ENCODE measurements around the gene MZT2A. TPM values are rescaled to one million over a fixed set of nuclear protein-coding genes. Genes with fewer than 3 reads are reported as not detected.
"Not testable (repeated sequence)": the region's sequence is repeated elsewhere in the genome, so short reads cannot be mapped to it uniquely, and the experiment has no call there.

MZT2A gene
- total RNA-seq, 1 donor from 2014 or later: 217 TPM

GRCh38 chr2:131492418-131493198 is 411 bp upstream of the MZT2A start:
- Histone ChIP-seq H3K4me3 (peak overlapping the region; percentile 83), H3K4me1 (peaks cover 74% of the 10 kb centered on the region), H3K27ac (replicated peaks) (peak overlapping the region; percentile 97), H3K27me3 (ENCODE audit: low read depth) (no peaks in the 10 kb centered on the region), H3K36me3 (no peaks in the 10 kb centered on the region), H3K9me3 (replicated peaks) (no peaks in the 10 kb centered on the region)
- DNase-seq: peak; percentile 91
- TF ChIP-seq, protein P1, sequence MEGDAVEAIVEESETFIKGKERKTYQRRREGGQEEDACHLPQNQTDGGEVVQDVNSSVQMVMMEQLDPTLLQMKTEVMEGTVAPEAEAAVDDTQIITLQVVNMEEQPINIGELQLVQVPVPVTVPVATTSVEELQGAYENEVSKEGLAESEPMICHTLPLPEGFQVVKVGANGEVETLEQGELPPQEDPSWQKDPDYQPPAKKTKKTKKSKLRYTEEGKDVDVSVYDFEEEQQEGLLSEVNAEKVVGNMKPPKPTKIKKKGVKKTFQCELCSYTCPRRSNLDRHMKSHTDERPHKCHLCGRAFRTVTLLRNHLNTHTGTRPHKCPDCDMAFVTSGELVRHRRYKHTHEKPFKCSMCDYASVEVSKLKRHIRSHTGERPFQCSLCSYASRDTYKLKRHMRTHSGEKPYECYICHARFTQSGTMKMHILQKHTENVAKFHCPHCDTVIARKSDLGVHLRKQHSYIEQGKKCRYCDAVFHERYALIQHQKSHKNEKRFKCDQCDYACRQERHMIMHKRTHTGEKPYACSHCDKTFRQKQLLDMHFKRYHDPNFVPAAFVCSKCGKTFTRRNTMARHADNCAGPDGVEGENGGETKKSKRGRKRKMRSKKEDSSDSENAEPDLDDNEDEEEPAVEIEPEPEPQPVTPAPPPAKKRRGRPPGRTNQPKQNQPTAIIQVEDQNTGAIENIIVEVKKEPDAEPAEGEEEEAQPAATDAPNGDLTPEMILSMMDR (IDR thresholded peaks at IDR 0.05; ENCODE audit: borderline replicate concordance): peak; percentile 75
- intact Hi-C loops (cut with micrococcal nuclease): no loop called here

DNA sequence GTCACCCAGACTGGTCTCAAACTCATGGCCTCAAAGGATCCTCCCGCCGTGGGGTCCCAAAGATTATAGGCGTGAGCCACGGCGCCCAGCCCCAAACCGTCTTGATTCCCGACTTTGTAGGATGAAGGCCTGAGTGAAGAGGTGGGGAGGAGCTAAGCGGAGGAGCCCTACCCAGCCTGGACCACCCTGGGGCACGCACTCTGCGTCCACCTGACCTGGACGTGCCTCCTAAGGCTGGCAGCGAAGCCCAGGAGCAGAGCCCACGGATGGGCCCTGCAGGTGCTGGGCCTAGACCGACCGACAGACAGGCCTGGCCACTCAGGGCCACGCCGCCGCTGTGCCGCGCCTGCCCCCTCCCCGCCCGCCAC is 744 bp downstream of the MZT2A start:
- Histone ChIP-seq H3K4me1 (peaks cover 71% of the 10 kb centered on the region), H3K27ac (replicated peaks) (peak overlapping the region; percentile 97), H3K4me3 (peak overlapping the region; percentile 83)
- H3K27me3 ChIP-seq (ENCODE audit: low read depth); H3K36me3 ChIP-seq; intact Hi-C loops (cut with micrococcal nuclease); H3K9me3 ChIP-seq (replicated peaks); DNase-seq: not testable (repeated sequence)

GRCh38 chr2:131490616-131491468 is 1.4 kb downstream of the MZT2A start:
- H3K36me3 ChIP-seq; intact Hi-C loops (cut with micrococcal nuclease); DNase-seq; H3K9me3 ChIP-seq (replicated peaks); H3K27me3 ChIP-seq (ENCODE audit: low read depth): not testable (repeated sequence)
- peak overlapping the region; percentile 83 for H3K4me3 ChIP-seq
- peaks cover 71% of the 10 kb centered on the region for H3K4me1 ChIP-seq
- peak overlapping the region; percentile 97 for H3K27ac ChIP-seq (replicated peaks)

DNA sequence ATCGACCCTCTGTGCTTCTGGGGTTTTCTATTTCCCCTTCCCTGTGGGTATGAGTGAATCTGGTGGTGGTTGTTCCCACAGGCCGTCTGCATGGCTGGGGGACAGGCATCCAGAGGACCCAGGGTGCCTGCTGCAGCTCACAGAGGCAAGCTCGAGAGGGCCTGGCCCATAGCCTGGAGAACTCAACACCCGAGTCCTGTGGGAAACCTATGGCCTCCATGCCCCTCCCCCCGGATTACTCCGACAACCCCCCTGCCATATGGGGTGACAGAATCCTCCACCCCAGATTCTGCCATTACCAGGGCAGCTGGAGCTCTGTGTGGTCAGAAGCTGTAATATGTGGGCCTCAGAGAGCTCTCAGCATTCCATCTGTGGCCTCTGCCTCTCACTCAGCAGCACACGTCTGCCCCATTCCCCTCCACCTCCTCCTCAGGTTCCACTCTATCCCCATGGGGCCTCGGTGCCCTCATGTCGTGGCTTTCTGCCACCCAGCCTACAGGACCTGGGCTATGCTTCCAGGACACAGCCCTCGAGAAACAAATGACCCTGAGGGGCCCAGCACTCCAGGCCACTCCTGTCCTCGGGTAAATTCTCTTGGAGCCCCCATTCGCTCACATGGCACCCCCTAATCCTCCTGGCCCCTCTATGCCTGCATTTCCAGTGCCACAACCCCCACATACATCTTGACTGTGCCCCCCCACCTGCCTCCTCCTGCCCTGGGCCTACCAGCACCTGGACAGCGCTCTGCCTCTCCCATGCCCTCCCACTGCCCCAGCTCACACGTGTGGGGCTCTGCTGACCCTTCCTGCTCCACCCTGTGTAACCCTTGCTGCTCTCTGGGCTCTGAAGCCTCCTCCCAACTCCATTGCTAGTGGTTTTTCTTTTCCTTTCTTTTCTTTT is 3.6 kb downstream of the MZT2A start:
- peak overlapping the region; percentile 97 for H3K27ac ChIP-seq (replicated peaks)
- peaks cover 59% of the 10 kb centered on the region for H3K4me1 ChIP-seq
- peak overlapping the region; percentile 11 for H3K4me3 ChIP-seq
- TF ChIP-seq, protein P1 (IDR thresholded peaks at IDR 0.05; ENCODE audit: borderline replicate concordance): no peak
- intact Hi-C loops (cut with micrococcal nuclease): no loop called here
- peak; percentile 73 for DNase-seq
- no peaks in the 10 kb centered on the region for H3K9me3 ChIP-seq (replicated peaks)
- H3K36me3 ChIP-seq: peaks cover 3% of the 10 kb centered on the region
- no peaks in the 10 kb centered on the region for H3K27me3 ChIP-seq (ENCODE audit: low read depth)

DNA sequence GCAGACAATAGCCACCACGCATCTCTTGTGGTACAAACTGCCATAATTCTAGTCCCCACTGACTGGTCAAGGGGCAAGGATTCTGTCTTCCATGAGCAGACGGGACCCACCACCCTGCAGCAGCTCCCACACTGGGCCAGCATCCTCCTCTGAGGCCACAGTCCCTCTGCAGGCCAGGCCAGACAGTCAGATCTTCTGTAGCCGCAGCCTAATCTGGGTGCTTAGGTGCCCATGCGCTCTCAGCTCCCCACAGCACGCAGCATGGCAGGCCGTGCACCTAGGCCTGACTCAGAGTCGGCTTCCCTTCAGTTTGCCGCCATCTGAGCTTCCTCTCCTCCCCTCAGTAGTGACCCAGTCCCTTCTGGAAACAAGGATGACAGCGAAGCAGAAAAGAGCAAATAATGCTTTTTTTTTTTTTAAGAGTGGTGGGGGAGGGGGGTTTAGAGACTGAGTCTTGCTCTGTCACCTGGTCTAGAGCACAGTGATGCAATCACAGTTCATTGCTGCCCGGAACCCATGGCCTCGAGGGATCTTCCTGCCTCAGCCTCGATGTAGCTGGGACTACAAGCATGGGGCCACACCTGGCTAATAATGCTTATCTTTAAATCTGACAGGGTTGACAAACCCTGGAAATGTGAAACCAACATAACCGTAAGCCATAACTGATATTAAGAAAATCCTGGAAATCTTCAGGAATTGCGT is 5.8 kb downstream of the MZT2A start:
- Histone ChIP-seq H3K4me1 (peaks cover 51% of the 10 kb centered on the region), H3K36me3 (peaks cover 16% of the 10 kb centered on the region)
- intact Hi-C loops (cut with micrococcal nuclease); H3K27me3 ChIP-seq (ENCODE audit: low read depth); H3K27ac ChIP-seq (replicated peaks); H3K4me3 ChIP-seq; DNase-seq; H3K9me3 ChIP-seq (replicated peaks): not testable (repeated sequence)

GRCh38 chr2:131484906-131485460 is 7.2 kb downstream of the MZT2A start:
- H3K9me3 ChIP-seq (replicated peaks); H3K4me3 ChIP-seq; DNase-seq; intact Hi-C loops (cut with micrococcal nuclease); H3K27me3 ChIP-seq (ENCODE audit: low read depth): not testable (repeated sequence)
- peaks cover 38% of the 10 kb centered on the region for H3K4me1 ChIP-seq
- peak overlapping the region; percentile 33 for H3K27ac ChIP-seq (replicated peaks)
- peaks cover 22% of the 10 kb centered on the region for H3K36me3 ChIP-seq

DNA sequence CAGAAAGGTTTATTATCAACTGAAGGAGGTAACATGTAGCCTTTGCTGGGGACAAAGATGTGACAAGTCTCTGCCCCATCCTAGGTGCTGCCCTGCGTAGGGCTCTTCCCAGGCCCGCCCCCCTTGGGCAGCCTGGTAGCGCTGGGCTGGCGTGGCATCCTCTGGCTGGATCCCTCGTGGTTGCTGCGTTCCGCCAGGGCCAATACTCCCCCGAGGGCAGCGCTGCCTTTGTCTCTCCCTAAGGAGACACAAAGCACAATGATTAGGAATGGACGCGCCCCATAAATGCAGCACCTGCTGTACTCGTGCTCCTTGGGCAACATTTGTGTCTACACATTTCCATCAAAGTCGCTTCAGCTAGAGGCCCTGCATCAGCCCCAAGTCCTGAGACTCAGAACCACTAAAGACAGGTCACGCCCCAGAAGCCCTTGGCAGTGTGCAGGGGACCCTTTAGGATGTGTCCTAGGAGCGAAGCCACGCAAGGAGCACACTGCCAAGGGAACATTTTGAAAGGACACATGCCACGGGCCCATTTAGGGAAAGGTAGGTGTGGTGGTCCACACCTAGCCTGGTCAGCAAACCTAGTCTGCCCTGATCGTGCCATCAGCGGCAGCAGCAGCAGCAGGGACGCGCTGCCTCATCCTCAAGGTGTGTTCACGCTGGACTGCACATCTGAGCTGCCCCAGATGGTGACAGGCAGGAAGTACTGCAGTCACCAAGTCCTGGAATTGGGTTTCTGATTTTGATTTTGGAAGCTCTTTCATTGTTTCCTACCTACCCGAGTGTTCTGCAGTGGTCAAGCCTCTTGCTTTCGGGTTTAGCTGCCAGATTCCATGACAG is 8.0 kb downstream of the MZT2A start:
- H3K36me3 ChIP-seq: peaks cover 22% of the 10 kb centered on the region
- peaks cover 30% of the 10 kb centered on the region for H3K4me1 ChIP-seq
- DNase-seq; H3K27ac ChIP-seq (replicated peaks); H3K4me3 ChIP-seq; intact Hi-C loops (cut with micrococcal nuclease); H3K9me3 ChIP-seq (replicated peaks); H3K27me3 ChIP-seq (ENCODE audit: low read depth): not testable (repeated sequence)

- H3K36me3 ChIP-seq: peaks cover 22% of the 10 kb centered on the region
- H3K9me3 ChIP-seq (replicated peaks); H3K27ac ChIP-seq (replicated peaks); intact Hi-C loops (cut with micrococcal nuclease); DNase-seq; H3K27me3 ChIP-seq (ENCODE audit: low read depth): not testable (repeated sequence)
- peak overlapping the region; percentile 61 for H3K4me3 ChIP-seq
- peaks cover 18% of the 10 kb centered on the region for H3K4me1 ChIP-seq
Observed at GRCh38 chr2:131482506-131483155, 9.6 kb downstream of the MZT2A start.

- H3K4me3 ChIP-seq: peak overlapping the region; percentile 61
Observed at GRCh38 chr2:131480351-131480750, 11.8 kb downstream of the MZT2A start.

More at GRCh38 chr2:131480351-131480750, 11.8 kb downstream of the MZT2A start:
- intact Hi-C loops (cut with micrococcal nuclease); H3K9me3 ChIP-seq (replicated peaks); H3K27ac ChIP-seq (replicated peaks); DNase-seq; H3K27me3 ChIP-seq (ENCODE audit: low read depth): not testable (repeated sequence)
- peaks cover 22% of the 10 kb centered on the region for H3K36me3 ChIP-seq
- peaks cover 26% of the 10 kb centered on the region for H3K4me1 ChIP-seq
